ENCODE results near the gene USP37. TPM values are rescaled to one million over a fixed set of nuclear protein-coding genes. Genes with fewer than 3 reads are reported as not detected.
"Not testable (repeated sequence)": the region's sequence is repeated elsewhere in the genome, so short reads cannot be mapped to it uniquely, and the experiment has no call there.

Gene USP37
- total and polyA plus RNA-seq, 8 donors, result 2.1 to 8.6 (median 5.0) TPM

DNA sequence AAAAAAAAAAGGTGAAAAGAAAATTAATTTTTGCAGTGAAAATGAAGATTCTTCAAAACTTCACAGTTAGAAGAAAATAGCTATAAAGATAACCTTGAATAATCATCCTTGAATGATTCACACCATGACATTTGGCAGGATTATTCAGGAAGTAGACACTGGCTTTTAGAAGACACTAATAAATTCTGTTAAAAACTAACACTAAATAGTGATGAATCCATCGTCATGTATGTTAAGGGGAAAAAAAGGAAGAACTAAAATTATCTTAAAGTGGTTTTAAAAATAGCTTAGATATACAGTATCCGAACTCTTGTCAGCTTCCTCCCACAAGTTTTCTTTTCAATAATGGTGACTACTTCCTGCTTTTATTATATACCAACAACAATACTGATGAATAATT lies 10.2 kb downstream of the USP37 start:
- H3K27ac ChIP-seq, result no peak overlapping the region
- intact Hi-C loops (cut with DNase I), result no loop called here
- DNase-seq (no peak), ATAC-seq (no peak), FAIRE-seq (no peak)
- no peaks in the 10 kb centered on the region for H3K27me3 ChIP-seq
- TF ChIP-seq CTCF (IDR thresholded peaks at IDR 0.05), result no peak
- H3K9me3 ChIP-seq, result no peaks in the 10 kb centered on the region
- no peak overlapping the region for H3K4me3 ChIP-seq
- peaks cover 0 to 8% (median 7%) of the 10 kb centered on the region in 3 donors for H3K4me1 ChIP-seq
- WGBS, 2 donors, result 37 to 45% methylated on average over 2 of the region's 2 CpGs
- H3K36me3 ChIP-seq, result peaks cover 4 to 22% (median 5%) of the 10 kb centered on the region in 3 donors

DNA sequence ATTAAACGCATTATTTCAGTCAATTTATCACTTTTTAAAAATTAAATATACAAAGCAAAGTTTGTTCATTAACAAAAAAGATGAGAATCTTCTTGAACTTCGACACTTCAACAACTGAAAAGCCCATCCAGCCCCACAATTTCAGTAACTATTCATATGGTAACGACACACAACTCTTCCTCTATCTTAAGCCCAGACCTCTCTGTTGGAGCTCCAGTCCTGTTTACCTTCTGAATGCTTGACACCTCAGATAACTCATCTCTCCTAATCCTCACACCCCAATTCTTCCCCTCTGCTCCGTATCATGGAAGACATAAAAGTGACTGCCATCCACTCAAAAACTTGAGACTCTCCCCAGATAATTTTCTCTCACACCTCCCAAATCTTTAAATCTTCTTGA lies 12.6 kb downstream of the USP37 start:
- intact Hi-C loops (cut with DNase I), result no loop called here
- Histone ChIP-seq H3K9me3 (no peaks in the 10 kb centered on the region), H3K4me3 (no peak overlapping the region), H3K4me1 (peaks cover 0 to 8% (median 7%) of the 10 kb centered on the region in 3 donors), H3K36me3 (peaks cover under 1 to 31% (median 12%) of the 10 kb centered on the region in 3 donors), H3K27ac (no peak overlapping the region), H3K27me3 (no peaks in the 10 kb centered on the region)
- TF ChIP-seq CTCF (IDR thresholded peaks at IDR 0.05), result no peak
- no peak for ATAC-seq
- 85 to 89% methylated on average over 4 of the region's 4 CpGs for WGBS, 2 donors
- FAIRE-seq, result no peak
- no peak for DNase-seq

DNA sequence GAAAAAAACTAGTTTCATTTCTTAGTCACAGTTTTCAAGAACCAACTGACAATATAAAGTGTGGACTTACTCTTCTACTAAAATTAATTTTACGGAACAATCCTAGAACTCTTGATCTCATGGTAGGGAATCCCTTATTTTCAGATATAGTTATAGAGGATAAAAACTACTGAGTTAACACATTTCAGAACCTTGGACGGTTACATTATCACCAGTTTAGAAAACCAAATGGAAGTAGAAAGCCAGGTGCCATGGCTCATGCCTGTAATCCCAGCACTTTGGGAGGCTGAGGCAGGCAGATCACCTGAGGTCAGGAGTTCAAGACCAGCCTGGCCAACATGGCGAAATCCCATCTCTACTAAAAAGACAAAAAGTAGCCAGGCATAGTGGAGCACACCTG lies 13.9 kb downstream of the USP37 start:
- not testable (repeated sequence) for H3K4me3 ChIP-seq, DNase-seq
- peaks cover 0 to 31% (median 12%) of the 10 kb centered on the region in 3 donors for H3K36me3 ChIP-seq

GRCh38 chr2:218547978-218548377 lies 20.2 kb downstream of the USP37 start:
- intact Hi-C loops (cut with DNase I), result no loop called here
- FAIRE-seq, result no peak
- no peak for TF ChIP-seq CTCF (IDR thresholded peaks at IDR 0.05)
- no peak for ATAC-seq
- Histone ChIP-seq H3K27me3 (no peaks in the 10 kb centered on the region), H3K36me3 (peaks cover 0 to 46% (median 25%) of the 10 kb centered on the region in 3 donors), H3K9me3 (no peaks in the 10 kb centered on the region), H3K27ac (no peak overlapping the region), H3K4me1 (no peaks in the 10 kb centered on the region), H3K4me3 (no peak overlapping the region)
- no peak for DNase-seq

More for the DNA sequence above, 13.9 kb downstream of the USP37 start:
- H3K9me3 ChIP-seq; intact Hi-C loops (cut with DNase I); H3K27ac ChIP-seq; H3K27me3 ChIP-seq; FAIRE-seq; H3K4me1 ChIP-seq; ATAC-seq: not testable (repeated sequence)
- 92 to 95% methylated on average over 3 of the region's 3 CpGs for WGBS, 2 donors

- FAIRE-seq, result no peak
- no peaks in the 10 kb centered on the region for H3K27me3 ChIP-seq
- intact Hi-C loops (cut with DNase I), result no loop called here
Observed at GRCh38 chr2:218547511-218547910, 20.6 kb downstream of the USP37 start.

More at GRCh38 chr2:218547511-218547910, 20.6 kb downstream of the USP37 start:
- H3K4me3 ChIP-seq, result no peak overlapping the region
- no peak for TF ChIP-seq CTCF (IDR thresholded peaks at IDR 0.05)
- no peaks in the 10 kb centered on the region for H3K4me1 ChIP-seq
- H3K27ac ChIP-seq, result no peak overlapping the region
- no peak for ATAC-seq
- DNase-seq, result no peak
- H3K9me3 ChIP-seq, result no peaks in the 10 kb centered on the region
- H3K36me3 ChIP-seq, result peaks cover 0 to 46% (median 21%) of the 10 kb centered on the region in 3 donors

Measured in pancreas (tissue), 10 donors.